Hypothalamus (tissue), 51 donors: Measurements from ENCODE around the gene CDH24.
"Not testable (repeated sequence)": the region's sequence is repeated elsewhere in the genome, so short reads cannot be mapped to it uniquely, and the experiment has no call there.

Source experiments
- DNase-seq, 51 donors: peaks; one replicate each; lab custom pipeline; 2025; lab: John Stamatoyannopoulos, UW

CDH24 gene

DNA sequence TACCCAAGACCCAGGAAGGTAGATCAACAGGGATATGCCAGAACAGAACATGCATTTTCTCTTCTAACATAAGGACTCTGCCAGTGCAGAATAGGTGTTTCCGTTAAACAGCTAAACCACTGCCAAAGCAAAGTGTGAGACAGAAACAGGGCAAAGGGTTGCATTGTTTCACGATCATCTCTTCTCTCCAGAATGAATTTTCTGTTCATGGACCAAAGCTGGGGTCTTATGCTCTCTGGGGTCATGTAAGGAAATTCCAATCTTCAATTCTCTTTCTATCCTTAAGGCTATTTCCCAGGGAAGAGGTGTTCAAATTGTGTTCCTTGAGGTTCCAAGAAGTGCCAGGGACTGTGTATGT, 33.5 kb downstream of the CDH24 start:
- no peak for DNase-seq

DNA sequence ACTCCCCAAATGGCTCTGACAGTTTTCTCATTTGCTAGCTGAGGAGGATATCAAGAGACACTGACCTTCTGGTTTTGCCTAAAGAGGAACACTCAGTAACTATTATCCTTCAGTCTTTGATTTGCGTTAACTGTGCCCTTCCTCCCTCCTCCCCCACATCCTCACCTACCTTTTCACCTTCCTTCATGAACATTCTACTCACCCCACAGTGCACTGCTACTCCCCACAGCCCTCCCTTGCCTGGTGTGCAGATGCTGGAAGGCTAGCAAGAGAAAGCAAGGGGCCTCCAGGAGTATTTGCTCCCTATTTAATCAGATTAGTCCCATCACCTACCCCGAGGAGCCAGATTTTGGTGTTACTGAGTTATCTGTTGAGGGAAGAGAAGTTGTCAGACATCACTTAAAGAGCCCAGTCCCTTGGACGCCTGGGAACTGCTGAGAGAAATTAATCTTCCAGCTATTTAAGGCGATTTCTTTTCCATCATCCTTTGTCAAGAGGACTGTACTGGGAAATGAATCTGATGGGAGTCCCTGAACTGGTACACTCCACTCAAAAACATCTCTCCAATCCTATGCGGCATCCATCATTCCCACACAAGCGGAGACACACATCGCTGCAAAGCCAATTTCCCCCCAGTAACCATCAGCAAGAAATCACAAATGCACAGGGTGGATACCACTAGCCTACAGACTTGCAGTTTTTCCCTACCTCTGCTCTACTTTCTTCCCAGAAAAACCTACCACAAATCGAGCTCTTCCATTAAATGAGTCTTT, 34.1 kb downstream of the CDH24 start:
- no peak for DNase-seq

DNA sequence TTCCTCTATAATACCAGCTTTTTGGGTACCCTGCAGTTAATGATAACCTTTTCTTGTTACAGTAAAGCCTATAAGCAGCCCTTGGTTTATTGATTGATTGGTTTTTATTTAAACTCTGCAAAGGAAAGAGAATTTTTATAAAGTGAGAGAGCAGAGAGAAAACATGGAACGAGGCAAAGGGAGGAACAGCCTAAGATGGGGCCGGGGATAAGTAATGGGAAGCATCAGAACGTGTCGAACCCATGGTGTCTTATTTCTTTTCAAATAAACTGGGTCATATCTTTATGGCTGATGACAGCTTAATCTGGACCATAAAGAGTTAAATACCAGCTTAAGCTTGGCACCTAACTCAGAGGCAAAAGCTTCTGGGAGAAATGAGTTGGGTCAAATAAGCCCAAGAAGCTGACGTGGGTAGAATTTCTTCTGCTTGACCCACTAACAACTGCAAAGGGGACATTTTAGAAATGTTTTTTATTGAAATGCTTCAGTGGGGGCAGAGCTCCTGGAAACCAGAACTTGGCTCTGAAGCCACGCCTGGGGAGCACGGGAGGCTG, 35.4 kb downstream of the CDH24 start:
- DNase-seq, result no peak

DNA sequence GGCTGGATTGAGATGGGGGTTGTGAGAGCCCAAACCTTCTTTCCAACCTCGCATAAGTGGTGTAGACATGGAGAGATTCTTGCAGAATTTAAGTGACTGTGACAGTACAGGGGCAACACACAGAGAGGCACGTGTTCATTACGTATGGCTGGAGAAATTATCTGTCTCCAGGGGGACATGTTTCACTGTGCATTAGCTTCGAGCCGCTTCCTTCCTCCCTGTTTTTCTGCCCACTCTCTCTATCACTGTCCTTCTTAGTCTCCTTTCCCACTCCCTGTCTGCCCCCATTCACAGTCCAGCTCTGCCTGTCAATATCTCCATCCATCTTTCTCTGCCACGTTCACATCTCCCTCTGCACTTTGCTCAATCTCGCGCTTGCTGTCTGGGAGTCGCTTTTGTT, 35.9 kb downstream of the CDH24 start:
- DNase-seq, result no peak

DNA sequence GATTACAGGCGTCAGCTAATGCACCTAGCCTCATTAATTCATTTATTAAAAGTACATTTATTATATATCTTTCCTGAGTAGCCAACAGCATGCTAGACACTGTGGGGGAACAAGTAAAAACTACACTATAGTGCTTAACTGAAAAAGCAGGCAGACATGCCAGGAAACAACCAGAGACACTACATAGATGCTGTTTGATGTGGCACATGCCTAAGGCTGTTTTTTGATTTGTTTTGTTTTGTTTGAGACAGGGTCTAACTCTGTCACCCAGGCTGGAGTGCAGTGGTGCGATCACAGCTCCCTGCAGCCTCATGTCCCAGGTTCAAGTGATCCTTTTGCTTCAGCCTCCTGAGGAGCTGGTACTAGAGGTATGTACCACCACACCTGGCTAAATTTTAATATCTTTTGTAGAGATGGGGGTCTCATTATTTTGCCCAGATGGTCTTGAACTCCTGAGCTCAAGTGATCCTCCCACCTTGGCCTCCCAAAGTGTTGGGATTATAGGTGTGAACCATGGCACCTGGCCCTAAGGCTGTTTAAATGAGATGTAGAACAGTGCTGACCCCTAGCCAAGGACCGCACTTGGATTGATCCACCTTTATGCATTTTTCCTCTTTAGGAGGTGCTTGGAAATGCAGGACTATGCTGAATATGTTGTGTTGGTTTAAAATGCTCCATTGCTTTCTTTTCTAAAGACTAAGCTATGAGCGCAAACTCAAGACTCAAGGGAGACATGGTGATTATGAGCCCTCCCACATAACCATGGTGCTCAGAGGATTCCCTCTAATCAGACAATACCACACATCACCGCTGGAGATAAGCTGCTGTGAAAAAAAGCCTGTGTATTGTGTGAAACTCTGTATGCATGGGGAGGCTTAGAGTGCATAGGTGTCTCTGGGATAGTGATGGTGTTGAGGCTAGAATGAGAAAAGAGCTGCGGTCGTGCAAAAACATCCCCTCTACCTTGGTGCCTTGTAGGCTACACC, 36.9 kb downstream of the CDH24 start:
- DNase-seq, result no peak

DNA sequence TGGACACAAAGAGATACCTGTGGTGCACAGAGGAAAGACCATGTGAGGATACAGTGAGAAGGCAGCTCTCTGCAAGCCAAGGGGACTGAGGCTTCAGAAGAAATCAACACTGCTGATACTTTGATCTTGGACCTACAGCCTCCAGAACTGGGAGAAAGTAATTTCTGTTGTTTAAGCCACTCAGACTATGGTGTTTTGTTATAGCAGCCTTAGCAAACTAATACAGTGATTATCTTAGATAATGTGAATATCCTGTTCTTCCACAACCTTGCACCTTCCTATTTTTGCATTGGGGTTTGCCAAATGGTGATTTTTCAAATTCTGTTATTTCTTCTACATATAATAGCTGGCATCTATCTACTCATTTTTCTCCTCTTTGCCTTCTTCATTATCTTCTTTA, 39.2 kb downstream of the CDH24 start:
- DNase-seq, result no peak

DNA sequence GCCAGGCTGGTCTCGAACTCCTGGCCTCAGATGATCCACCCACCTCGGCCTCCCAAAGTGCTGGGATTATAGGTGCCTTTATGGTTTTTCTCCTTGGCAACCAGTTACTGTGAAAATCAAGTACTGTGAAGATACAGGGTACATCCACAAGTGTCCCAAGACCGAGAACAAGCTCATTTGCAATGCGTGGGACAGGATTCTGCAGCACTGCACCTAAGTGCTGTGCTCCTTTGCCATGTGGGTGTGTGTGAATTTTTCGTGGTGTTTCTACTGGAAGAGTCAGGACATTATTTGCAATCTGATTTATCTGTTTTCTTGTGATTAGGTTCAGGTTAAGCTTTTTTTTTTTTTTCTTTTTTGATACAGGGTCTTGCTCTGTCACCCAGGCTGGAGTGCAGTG, 40.2 kb downstream of the CDH24 start:
- DNase-seq, result no peak

DNA sequence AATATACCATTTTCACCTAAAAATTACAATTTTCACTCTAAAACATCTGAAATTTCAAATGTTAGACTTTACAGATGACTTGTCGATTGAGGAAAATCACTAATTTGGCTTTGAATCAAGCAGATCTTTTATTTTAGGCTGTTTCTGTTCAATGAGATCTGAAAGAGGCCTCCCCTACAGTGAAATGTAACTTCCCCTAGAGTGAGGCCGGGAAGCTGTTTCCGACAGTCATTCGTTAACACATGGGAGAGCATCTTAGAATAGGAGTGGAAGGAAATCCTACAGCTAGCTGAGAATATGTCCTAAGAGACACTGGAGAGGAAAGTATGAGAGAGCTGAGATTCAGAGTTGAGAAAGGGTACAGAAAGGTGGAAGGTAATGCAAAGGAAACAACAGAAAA, 41.7 kb downstream of the CDH24 start:
- DNase-seq, result no peak

DNA sequence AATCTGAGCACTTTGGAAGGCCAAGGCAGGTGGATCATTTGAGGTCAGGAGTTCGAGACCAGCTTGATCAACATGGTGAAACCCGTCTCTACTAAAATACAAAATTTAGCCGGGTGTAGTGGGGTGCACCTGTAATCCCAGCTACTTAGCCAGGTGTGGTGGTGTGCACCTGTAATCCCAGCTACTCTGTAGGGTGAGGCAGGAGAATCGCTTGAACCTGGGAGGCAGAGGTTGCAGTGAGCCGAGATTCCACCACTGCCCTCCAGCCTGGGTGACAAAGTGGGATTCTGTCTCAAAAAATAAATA, 43.6 kb downstream of the CDH24 start:
- not testable (repeated sequence) for DNase-seq

DNA sequence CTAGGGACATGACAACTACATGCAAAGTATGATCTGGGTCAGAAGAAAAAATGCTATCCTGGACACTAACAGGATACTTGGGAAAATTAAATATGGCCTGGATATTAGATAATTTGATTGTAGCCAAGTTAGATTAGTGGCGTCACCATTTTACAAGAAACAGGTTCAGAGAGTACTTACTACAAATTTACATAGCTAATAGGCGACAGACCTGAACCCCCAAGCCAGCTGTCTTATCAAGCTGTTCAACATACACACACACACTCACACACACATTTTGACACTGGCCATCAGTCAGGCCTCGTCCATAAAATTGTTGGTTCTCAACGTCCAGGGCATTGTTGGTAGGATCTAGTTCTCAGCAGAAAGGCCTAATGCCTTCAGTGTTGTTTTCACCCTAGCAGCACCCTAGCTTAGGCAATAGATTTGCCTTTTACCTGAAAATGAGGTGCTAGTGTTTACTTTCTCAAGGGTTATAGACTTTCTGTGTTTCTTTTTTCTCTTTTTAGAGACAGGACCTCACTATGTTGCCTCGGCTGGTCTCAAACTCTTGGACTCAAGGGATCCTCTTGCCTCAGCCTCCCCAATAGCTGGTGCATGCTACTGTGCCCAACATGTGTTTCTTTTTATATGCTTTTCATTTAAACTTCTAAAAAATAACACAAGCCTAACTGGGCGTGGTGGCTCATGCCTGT, 44.1 kb downstream of the CDH24 start:
- no peak for DNase-seq

DNA sequence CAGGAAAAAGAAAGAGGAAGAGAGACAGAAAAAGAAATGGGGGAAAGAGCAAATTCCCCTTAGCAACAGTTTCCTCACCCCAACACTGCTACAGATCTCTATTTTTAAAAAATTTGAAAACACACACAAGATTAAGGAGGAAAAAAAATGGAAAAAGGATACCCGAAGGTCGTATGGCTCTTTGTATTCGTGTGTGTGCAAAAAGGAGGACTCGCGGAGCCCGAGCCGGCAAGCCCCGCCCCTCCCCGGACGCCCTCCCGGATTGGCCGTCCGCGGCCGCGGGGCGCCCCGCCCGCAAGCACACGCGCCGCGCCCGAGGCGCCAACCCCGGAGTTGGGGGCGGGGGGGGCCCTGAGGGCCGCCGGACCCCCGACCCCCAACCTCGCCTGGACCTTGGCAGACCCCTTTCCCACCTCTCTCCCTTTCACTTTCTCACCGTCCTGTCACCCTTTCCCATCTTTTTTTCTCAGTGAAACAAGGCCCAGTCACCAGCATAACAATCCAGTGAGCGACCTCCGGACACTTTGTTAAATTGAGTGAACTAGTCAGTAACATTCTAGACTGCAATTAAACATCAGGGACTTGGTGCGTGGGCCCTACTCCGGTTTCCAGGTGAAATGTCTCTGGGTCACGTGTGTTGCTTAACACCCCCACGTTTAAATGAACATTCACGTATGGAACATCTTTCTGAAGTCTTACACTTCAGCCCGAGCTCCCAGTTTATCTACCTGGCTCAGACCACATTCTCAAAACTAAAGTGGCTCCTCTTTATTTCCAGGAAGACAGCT, 47.2 kb downstream of the CDH24 start, which contains the start of gene C14orf93:
Gene C14orf93, minus strand, starts transcription at position 205 of the 788 bp plus-strand sequence. CDS start 11,120 bp downstream, outside the sequence.
- DNase-seq, result peak in 48 of 51 donors; percentile 4 to 85 (median 47)

DNA sequence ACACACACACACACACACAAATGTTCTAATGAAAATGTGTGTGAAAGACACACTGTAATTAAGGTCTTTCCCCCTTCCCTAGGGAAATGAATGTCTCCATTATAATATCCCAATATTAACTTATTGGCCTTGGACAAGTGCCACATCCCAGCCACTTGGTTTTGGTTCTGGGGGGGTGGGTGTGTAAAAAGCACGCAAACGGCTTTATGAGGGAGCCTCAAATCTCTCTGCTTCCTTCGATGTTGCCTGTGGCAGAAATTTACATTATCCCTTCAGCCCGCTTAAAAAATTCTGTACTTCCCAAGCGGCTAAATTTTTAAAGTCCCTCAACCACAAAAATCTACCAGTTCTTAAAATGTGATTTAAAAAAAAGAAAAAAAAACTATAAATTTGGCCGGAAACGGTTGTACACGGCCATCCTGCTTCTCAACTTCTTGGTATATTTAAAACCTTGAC, 47.8 kb downstream of the CDH24 start:
- DNase-seq, result no peak

DNA sequence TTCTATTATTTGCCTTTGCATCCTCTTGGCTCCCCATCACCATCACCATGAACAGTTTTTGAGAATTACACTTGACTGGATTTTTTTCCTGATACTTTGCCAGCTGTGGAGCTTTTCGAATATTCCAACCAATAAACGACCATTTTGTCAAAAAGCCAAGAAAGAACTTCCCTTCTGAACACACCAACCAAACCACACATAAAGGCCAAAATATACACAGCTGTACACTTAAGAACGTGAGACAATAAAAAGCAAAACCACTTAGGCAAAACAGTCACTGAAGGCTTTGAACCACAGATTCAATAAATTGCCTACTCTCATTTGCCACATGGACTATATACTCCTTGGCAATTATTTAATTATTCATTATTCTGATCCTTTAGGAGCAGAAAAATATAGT, 48.5 kb downstream of the CDH24 start:
- no peak for DNase-seq

DNA sequence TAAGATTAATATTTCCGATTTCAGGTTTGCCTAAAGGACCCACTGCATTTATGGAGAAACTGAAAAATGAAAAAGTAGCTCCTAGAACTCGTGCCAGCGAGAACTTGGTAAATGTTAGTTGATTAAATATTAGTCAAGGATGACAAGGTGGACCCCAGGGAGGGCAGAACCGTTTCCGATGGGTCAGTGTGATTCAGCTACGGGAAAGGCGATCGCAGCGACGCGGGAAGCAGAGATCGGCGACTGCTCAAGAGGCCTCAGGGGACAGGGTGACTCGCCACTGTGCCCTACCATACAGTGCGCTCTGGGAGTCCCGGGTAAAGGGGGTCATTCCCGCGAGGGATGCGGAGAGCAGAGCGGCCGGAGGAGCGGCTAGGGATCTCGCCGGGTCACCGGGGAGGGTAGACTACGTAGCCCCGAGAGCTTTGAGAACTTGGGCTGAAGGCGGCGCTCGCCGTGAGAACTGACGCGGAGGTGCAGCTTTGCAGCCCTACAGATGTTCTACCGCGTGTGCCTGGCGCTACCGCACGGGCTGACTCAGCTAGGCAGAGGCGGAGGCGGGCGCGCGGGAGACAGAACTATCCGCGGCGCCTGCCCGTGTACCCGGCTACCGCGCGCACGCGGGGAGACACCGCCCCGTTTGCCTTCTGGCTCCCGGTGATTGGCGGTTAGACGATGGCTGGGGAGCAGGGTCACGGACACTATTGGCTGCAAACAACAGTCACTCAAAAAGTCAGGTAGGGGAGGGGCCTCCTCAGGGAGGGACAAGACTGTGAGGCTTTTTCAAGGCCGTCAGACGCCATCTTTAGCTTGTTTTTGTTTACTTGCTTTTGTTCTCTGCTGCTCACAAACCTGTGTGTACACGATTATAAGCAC, 50.5 kb downstream of the CDH24 start:
- peak; percentile 73 to 99 (median 95) for DNase-seq

DNA sequence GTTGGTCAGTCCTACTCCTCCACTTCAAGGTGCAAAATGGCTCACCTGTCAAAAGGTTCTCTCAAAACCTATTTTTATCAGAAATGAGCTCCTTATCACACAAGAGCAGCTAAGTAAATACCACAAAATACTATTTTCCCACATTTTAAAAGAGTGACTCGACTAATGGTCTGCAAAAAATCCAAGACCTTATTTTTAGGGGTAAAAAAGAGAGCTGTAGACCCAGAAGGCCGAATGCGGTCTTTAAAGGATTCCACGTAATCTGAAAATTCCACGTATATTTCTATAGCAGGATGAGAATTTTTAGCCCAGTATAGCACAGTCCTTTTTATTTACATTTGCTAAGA, 51.2 kb downstream of the CDH24 start:
- no peak for DNase-seq

DNA sequence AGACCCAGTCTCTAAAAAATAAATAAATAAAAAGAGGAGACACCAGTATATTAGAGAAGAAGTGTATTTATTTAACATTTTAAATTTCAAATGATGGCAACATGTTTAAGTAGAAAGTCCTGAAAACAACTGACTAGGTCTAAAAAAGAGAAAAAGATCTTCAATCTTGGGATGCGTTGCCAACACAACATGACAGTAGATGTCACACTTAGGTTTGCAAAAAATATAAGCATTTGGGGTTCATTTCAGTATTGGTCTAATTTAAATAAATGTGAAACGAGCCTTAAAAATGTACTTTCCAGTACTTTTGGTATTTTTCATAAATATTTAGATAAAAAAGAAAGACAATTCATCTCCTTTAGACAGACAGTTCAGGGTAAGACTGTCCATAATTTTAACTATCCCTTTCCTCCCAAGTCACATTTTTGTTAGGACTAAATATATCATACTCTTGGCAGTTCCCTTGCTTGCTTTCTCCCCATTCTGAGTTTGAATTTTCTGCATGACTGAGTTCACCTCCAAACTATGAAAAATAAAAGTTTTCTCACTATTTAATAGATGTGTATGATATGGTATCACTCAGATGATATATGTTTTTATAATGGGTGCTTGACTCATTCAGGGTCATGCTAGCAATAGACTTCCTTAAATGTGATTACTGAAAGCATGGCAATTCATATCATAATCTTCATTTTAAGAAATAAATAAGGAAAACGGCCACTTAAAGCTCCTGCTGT, 51.7 kb downstream of the CDH24 start:
- no peak for DNase-seq

DNA sequence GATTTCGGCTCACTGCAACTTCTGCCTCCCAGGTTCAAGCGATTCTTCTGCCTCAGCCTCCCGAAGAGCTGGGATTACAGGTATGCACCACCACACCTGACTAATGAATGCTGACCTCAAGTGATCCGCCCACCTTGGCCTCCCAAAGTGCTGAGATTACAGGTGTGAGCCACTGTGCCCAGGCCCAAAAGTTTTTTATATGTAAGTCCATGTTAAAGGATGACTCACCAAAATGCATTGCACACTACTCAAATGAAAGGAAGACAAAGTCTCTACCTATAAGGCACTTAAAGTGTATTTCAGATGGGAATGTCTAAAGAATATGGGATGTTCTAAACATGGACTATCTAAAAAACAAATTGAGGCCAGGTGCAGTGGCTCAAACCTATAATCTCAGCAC, 53.0 kb downstream of the CDH24 start:
- DNase-seq, result not testable (repeated sequence)

DNA sequence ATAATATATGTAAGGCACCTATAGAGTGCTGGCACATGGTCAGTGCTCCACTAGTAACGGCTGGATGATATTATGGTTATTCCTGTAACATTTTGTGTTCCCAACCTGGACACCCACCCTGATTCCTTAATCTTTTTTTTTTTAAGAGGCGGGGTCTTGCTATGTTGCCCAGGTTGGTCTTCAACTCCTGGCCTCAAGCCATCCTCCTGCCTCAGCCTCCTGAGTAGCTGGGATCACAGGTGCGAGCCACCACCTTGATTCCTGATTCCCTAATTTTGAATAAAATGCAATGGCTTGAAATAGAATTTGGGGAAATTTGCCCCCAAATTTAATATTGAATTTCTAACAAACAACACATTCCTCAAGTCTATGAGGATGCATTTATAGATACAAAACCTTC, 54.7 kb downstream of the CDH24 start:
- DNase-seq, result no peak
